ENCODE data around the gene ATF7.
"Not testable (repeated sequence)": the region's sequence is repeated elsewhere in the genome, so short reads cannot be mapped to it uniquely, and the experiment has no call there.

Gene ATF7

DNA sequence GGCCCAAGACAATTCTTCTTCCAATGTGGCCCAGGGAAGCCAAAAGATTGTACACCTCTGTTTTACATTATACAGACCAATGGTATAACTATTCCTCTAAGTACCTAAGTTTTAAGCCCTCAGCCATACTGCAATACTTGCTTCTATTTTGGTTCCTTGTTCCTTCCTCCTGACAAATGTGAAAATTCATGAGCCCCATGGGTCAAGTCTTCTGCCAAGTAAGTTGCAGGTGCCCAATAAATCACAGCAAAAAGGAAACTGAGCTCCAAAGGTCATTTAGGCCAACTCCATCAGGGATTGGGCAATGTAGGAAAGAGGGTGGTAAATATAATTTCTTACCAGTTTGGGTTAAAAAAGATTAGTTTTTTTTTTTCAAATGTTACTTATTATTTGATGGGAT, 61.2 kb downstream of the ATF7 start:
- DNase-seq (ENCODE audit: low spot score), result no peak

DNA sequence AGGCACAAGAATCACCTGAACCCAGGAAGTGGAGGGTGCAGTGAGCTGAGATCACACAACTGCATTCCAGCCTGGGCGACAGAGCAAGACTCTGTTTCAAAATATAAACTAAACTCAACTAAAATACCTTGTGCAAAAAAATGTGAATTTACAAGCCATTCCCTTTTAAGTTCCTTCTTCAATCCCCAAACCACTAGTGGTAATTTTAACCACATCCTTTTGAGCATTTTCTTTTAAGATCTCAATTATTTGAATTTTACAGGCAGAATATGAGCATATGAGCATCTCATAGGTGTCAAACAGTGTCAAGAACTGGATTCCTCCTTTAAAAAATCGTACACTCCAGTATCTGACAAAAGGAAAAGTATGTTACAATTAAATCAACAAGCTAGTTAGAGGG, 61.9 kb downstream of the ATF7 start:
- no peak for DNase-seq (ENCODE audit: low spot score)

DNA sequence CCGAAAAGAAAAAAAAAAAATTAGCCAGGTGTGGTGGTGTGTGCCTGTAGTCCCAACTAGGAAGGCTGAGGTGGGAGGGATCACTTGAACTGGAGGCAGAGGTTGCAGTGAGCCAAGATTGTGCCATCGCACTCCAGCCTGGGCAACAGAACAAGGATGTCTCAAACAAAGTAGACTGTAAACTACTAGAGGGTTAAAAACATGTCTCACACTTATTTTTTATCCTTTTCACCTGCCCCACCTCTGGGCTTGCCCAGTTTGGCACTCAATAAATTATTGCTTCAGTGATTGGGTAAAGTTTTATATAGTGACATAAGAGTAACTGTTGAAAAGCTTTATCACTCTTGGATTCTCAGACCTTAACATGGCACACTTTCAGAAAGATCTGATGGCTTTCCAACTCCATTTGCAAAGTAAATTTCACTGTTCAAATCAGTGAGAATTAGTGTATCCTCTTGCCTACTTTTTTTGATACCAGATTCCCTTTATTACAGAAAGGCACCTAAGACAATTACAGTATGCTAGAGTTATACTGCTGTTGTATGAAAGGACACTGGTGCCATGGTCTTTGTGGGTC, 62.6 kb downstream of the ATF7 start:
- DNase-seq (ENCODE audit: low spot score), result no peak

DNA sequence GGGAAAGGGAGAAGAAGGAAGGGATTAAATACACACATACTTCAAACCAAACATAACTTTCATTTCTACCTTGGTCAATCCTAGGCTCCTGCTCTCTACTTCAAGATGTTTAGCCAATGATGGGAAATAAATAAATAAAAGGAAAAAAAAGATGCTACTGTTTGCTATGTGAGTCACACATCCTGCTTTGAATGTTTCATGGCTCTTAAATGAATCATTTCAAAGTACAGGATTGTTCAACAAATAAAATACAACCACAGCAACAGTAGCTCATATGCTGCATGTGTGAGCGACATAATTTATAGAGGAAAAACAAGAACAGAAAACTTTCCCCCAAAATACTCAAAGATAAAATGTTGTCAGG, 64.6 kb downstream of the ATF7 start:
- DNase-seq (ENCODE audit: low spot score), result no peak

DNA sequence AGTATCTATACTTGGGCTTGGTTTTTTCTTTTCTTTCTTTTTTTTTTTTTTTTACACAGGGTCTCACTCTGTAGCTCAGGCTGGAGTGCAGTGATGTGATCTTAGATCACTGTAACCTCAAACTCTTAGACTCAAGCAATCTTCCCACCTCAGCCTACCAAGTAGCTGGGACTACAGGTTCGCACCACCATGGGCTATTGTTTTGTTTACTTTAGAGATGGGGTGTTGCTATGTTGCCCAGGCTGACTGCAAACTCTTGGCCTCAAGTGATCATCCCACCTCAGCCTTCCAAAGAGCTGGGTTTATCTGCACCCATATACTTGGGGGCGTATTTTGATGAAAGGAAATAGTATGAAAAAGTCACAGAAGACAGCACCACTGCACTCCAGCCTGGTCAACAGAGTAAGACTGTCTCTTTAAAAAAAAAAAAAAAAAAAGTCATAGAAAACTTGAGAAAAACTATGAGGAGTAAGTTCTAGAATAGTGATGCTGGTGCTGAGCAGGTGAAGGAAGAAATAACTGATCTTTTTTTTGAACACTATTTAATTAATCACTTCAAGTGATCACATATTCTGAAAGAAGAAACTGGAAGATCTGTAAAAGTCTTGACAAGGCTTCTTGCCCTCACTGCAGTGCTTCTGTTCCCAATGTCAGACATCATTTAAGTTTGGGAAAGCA, 65.1 kb downstream of the ATF7 start:
- no peak for DNase-seq (ENCODE audit: low spot score)

DNA sequence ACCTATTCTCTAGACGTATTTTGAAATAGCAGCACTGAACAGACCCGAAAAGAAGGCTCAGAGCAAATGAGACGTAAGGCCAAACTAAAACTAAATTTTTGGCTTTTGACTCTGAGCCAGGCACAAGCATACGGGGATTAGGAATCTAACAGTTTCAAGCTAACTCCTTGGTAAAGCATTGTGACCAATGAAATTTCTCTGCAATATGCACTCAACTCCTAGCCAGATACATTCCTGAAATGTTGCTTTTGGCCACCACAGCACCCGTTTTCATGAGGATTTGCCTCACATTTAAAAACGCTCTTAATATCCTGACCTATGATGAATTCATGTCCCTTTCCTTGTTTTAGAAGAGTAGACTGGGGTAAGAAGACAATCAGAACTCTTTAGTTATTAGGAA, 65.8 kb downstream of the ATF7 start:
- DNase-seq (ENCODE audit: low spot score), result no peak

DNA sequence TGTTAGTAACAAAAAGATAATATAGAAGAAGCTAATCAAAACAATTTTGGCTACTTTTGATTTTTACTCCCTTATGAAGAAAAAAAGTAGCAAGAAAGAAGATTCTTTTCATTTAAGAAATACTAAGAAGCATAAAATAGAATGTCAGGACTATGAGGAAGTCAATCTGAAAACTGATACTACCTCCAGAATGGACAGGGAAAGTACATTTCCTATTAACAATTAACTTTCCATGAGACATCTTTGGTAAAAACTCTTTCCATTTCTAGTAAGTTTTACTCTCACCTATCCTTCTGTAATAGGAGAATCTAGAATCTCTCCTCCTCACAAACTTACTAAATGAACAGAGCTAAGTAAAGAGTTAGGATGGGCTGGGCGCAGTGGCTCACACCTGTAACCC, 67.6 kb downstream of the ATF7 start:
- DNase-seq (ENCODE audit: low spot score), result no peak

DNA sequence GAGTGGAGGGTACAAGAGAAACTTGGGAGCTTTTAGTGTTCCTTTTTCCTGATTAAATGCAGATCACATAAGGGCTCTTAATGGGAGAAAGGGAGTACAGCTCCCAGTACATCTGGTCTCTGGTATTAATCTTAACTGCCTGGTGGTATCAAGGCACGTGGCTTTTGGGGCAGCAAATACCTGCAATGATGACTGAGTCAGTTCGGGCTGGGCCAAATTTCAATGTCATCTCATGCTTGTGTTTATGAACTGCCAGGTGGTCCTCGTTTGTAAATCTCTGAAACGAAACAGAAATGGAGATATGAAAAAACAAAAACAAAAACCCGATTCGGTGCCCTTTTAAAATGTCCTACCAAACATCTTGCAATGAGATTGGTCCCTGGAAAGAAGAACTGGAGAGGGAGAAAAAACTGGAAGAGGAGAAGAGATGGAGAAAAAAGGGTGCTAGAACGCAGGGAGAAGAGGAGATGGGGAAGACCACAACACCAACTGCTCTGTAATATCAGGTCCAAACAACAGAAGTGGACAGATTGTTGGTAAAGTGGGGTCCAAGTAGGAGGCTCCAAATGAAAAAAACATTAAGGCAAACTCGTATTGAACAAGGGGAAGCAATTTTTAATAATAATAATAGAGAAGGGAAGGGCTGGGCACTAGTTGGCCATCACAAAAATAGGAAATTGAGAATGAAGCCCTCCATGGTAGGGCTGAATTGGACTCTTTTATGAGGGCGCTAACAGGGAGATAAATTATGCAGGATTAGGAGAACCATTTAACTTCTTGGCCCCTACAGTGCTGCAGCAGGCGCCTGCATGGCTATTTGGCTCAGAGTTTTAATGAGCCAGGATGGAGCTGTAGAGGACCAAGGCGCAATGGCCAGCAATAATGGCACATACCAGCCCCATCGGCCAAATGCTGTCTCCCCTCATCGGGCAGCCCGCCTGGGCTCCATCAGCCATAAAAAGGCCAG, 73.5 kb downstream of the ATF7 start:
- DNase-seq (ENCODE audit: low spot score), result peak; percentile 87

DNA sequence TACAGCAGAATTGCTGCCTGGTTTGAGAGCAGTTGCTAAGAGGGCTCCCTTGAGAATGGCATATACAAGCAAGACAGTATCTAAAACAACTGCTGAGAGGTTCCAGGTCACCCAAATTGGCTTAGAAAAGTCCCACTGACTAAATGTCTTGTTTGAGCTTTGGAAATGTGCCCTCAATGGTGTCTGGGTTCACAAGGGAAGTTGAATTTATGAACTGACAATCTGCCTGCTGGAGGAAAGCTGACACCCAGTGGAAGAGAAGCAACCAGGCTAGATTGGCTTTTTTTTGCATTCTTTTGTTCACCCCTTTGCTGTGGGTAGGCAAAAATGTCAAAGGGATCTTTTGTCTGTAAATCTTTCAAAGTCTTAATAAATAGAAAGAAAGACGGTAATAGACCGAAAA, 74.3 kb downstream of the ATF7 start:
- peak; percentile 75 for DNase-seq (ENCODE audit: low spot score)

DNA sequence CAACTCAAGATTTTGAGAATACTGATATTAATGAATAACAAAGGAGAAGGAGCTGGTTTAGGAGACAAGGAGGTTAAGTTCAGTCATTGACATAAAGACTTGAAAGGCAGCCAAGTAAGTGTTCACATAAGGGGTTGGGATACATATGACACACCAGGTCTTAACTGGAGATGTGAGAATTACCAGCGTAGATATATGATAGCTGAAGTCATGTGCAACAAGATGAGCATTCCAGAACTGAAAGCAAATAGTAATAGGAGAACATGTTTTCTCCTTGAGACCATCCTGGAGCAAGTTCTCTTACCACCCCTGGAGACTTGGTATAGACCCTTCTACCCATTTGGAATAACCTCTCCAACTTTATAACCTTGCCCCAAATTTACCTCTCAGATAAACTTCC, 75.6 kb downstream of the ATF7 start:
- DNase-seq (ENCODE audit: low spot score), result no peak

DNA sequence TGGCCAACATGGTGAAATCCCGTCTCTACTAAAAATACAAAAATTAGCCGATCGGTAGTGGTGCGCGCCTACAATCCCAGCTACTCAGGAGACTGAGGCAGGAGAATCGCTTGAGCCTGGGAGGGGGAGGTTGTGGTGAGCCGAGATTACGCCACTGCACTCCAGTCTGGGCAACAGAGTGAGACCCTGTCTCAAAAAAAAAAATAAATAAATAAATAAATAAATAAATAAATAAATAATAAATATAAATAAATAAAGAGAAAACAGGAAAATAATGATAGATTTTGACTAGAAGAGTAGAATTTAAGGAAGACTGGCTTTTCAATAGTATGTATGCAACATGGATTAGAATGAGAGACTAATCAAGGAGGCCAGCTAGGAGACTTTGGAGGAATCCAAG, 76.1 kb downstream of the ATF7 start:
- not testable (repeated sequence) for DNase-seq (ENCODE audit: low spot score)

DNA sequence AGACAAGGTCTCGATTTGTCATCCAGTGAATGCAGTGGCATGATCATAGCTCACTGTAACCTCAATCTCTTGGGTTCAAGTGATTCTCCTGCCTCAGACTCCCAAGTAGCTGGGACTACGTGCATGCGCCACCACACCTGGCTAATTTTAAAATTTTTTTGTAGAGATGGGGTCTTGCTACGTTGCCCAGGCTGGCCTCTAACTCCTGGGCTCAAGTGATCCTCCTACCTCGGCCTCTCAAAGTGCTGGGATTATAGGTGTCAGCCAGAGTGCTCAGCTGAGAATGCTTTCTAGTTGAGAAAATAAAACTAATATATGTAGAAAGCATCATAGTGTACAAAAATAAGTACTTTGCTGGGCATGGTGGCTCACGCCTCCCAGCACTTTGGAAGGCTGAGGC, 77.8 kb downstream of the ATF7 start:
- DNase-seq (ENCODE audit: low spot score), result not testable (repeated sequence)

DNA sequence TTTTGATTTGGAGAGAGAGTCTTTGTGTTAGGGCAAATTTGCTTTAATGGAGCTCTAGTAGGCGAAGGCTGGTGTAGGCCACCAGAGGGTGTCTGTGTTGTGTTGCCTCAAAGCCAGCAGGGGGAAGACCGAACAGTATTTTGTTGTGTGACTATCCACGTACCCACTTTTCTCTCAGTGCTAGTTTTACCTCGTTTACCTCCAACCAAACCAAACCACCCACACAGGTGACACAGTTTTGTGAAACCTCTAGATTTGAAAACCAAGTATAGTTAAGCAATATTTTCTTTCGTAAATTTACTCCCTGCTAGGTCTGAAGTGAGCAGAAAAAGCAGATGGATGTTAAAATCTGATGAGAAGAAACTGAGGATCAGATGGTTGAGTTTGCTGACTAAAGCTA, 82.6 kb downstream of the ATF7 start:
- DNase-seq (ENCODE audit: low spot score), result peak; percentile 86

DNA sequence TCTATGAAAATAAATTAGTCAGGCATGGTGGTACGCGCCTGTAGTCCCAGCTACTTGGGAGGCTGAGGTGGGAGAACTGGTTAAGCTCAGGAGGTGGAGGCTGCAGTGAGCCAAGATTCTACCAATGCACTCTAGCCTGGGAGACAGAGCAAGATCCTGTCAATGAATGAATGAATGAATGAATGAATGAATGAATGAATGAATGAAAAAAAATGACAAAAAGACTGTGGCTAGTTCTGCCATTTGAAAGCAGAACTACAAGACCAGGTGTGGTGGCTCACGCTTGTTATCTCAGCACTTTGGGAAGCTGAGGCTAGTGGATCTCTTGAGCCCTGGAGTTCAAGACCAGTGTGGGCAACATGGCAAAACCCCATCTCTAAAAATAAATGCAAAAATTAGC, 86.7 kb downstream of the ATF7 start:
- DNase-seq (ENCODE audit: low spot score), result no peak

DNA sequence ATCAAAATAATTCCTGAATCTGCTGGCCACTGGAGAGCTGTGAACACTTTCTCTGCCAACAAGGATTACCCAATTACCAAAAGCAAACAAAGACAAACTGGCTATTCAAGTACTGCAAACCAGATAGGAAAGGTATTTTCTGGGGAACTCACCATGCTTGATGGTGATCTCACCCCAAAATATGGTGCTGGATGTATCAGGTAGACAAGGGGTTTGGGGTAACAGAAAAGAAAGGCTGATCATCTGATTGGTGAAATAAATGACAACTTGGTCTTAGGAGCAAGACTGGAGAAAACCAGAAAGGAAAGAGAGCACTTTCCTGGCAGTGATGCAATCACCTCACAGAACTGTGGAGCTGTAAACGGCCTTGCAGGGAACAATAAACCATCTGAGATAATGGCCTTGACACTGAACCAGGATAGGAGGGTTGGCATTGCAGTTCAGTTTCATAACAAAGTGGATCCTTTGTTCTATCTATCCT, 87.9 kb downstream of the ATF7 start:
- peak; percentile 78 for DNase-seq (ENCODE audit: low spot score)

DNA sequence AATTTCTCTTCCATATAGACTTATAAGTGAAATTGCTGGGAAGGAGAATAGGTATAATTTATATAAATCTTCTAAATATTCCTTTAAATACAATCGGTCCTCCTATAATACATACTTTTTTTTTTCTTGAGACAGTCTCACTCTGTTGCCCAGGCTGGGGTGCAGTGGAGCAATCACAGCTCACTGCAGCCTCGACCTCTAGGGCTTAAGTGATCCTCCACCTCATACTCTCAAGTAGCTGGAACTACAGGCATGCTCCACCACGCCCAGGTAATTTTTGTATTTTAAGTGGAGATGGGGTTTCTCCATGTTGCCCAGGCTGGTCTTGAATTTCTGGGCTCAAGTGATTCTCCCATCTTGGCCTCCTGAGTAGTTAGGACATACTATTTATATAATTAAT, 89.2 kb downstream of the ATF7 start:
- no peak for DNase-seq (ENCODE audit: low spot score)

DNA sequence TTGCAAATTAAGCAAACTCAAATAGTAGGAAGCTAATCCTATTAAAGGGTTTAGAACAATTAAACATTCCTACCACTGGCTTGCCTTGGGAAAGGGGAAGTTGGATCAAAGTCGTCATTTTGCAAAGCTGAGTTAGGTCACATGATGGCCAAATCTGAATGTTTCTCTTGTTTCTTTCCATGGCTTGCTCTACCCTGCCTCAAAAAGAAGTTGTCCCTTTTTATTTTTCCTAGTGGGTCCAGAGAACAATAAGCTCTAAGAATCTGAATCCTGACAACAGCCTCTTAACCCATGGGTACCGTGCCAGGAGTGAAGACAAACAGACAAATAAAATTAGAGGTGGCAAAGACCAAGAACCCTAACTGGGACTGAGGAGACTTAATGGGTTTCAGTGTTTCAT, 92.7 kb downstream of the ATF7 start:
- no peak for DNase-seq (ENCODE audit: low spot score)

DNA sequence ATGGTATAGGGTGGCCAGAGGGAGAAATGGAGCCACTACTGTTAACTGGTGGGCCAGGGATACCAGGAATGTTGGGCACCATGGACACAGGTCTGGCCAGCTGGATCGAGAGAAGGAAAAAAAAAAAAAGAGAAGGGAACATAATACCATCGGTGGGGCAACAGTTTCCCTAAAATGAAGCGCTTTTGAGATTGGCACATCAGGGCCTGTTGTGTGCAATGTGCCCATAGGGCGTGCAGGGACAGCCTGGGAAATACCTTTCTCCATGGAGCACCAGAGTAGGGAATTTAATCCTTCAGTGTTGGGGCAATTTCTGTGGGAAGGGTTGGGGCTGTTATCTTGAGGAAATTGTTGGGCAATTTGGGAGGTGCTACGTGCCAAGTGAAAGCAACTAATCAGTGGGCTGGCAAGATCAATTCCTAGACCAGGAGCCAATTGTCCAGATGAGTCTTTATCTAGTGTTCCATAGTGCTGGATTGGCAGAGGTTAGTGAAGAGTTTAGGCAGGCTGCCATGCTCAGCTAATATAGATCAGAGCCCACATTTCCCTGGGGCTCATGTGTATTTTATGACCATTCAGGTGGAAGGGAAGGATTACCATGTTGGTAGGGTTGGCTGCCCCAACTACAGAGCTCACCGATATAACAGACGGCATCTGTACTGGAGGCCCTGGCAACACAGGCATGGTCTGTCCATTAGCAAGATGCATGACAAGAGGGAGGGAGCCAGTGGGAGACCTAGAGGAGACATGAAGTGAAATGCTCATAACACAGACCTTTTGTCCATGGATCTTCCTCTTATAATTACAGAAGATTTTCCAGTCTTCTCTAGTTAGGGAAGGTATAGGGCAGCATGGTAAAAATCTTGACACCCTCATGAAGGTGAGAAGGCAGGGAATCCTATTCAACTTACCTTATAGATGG, 93.4 kb downstream of the ATF7 start:
- DNase-seq (ENCODE audit: low spot score), result peak; percentile 49

DNA sequence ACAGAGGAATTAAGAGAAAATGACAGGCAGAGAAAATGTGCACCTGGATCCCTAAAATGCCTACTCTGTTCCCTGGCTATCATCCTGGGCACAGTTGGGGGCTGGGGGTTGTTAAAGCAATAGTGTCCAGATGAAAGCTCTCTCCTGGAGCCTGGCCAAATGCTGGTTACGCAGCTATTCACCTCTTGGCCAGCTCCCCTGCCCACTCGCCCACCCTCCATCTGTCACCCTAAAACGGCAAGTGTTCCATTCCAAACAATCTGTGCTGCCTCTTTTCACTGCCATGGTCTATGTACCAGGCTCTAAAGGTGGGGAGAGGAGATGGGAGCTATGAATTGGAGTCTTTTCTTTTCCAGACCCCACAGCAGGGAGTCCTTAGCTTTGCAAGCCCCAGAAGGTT, 94.2 kb downstream of the ATF7 start:
- DNase-seq (ENCODE audit: low spot score), result peak; percentile 98

DNA sequence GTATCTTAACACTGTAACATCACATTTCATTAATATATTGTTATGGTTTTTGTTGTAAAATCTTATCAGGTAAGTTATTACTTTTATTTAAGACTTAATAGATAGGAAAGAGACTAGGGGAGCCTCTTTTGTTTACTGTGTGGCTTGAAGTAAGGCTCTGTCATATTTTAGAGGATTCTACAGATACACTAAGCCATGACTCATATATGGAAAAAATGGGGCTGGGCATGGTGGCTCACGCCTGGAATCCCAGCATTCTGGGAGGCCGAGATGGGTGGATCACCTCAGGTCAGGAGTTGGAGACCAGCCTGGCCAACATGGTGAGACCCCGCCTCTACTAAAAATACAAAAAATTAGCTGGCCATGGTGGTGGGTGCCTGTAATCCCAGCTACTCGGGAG, 95.3 kb downstream of the ATF7 start:
- no peak for DNase-seq (ENCODE audit: low spot score)

DNA sequence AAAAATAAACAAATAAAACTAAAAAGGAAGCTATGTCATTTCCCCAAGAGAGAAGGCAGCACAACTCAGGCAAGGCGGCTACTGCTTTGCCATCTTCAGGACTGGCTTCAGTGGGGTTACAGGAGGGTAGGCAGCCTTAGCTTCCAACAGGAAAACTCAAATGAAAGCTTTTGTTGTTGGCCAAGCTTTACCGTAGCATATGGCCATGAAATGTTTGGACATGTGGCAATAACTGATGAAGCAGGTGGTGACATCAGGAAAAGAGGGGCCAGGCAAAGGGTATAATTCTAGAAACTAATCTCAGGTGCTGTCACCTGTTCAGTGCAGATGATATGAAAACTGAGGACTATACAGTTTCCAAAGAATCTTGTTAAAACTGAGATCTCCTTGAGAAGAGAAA, 96.1 kb downstream of the ATF7 start:
- peak; percentile 97 for DNase-seq (ENCODE audit: low spot score)

DNA sequence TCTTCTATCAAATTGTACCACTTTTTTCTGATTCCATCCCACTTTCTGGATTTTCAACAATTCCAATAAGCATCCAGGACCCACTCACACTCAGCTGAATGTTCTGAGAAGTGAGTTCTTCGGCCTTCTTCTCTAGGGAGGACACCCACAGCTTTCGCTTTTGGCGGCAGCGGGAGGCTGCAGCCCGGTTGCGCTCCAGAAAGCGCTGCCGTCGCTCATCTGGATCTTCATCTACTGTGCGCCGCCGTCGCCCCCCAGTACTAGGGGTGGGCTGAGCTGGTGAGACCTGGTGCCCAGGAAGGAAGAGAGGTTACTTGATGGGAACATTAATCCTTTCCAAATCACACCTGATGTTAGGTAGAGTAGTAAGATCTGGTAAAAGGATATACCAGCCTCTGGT, 101.7 kb downstream of the ATF7 start:
- no peak for DNase-seq (ENCODE audit: low spot score)
